OCI-LY3 (cell line): ENCODE data around the gene BEAN1.
"Not testable (repeated sequence)": the region's sequence is repeated elsewhere in the genome, so short reads cannot be mapped to it uniquely, and the experiment has no call there.

Experiments used
- H2AFZ ChIP-seq: fragments of 200-600, 300-600 bp; shearing (Covaris generic); 2 replicates; pipeline ENCODE4 v1.6.0; 2014; ENCODE audit warnings: antibody characterized with exemption, low read depth, low read length
- H3K27ac ChIP-seq: fragments of 200-600, 300-600 bp; sonication (generic); 2 replicates; pipeline ENCODE4 v1.5.1; 2014; ENCODE audit warnings: mild to moderate bottlenecking, low read length, moderate library complexity, mixed read lengths
- H3K27me3 ChIP-seq: fragments of 200-600, 300-600 bp; sonication (generic); 2 replicates; pipeline ENCODE4 v1.6.1; 2014; ENCODE audit warnings: low read depth, low read length, mixed read lengths
- H3K36me3 ChIP-seq: fragments of 200-600, 300-600 bp; sonication (generic); replicated peaks from 2 replicates; pipeline ENCODE3; 2014; ENCODE audit warnings: low read depth, low read length, mixed read lengths
- H3K4me1 ChIP-seq: fragments of 300-600, 200-600 bp; sonication (generic); 2 replicates; pipeline ENCODE4 v1.6.1; 2014; ENCODE audit warnings: low read length, mixed read lengths
- H3K4me2 ChIP-seq: fragments of 200-600, 300-600 bp; sonication (generic); 2 replicates; pipeline ENCODE4 v1.6.1; 2014; ENCODE audit warnings: low read length, mixed read lengths
- H3K4me3 ChIP-seq: fragments of 300-600, 200-600 bp; sonication (generic); 2 replicates; pipeline ENCODE4 v1.5.1; 2014; ENCODE audit warnings: antibody characterized with exemption, mild to moderate bottlenecking, low read length, moderate library complexity
- H3K79me2 ChIP-seq: fragments of 300-600, 200-600 bp; shearing (Covaris generic); 2 replicates; pipeline ENCODE4 v1.6.1; 2014; ENCODE audit warnings: mild to moderate bottlenecking, low read length, mixed read lengths
- H3K9ac ChIP-seq: fragments of 300-600, 200-600 bp; shearing (Covaris generic); 2 replicates; pipeline ENCODE4 v1.6.0; 2014; ENCODE audit warnings: mild to moderate bottlenecking, low read length, moderate library complexity
- H3K9me3 ChIP-seq: fragments of 200-600, 300-600 bp; shearing (Covaris generic); 2 replicates; pipeline ENCODE4 v1.6.1; 2014; ENCODE audit warnings: low read length, mixed read lengths; ENCODE audit not compliant: insufficient read depth
- H4K20me1 ChIP-seq: fragments of 200-600, 300-600 bp; sonication (generic); 2 replicates; pipeline ENCODE4 v1.6.1; 2016; ENCODE audit warnings: low read length, mixed read lengths; ENCODE audit not compliant: insufficient read depth
- EZH2phosphoT487 ChIP-seq: fragments of 200-600 bp; shearing (Covaris generic); IDR thresholded peaks from 2 replicates; pipeline ENCODE4 v1.6.1; 2018; ENCODE audit warnings: antibody characterized with exemption, mixed run types, low read depth
- TF ChIP-seq, protein P1 (sequence below): fragments of 200-600, 300-600 bp; sonication (generic); IDR thresholded peaks from 2 replicates; pipeline ENCODE4 v1.5.1; 2014; ENCODE audit warnings: antibody characterized with exemption, low read length, low read depth

Gene BEAN1

DNA sequence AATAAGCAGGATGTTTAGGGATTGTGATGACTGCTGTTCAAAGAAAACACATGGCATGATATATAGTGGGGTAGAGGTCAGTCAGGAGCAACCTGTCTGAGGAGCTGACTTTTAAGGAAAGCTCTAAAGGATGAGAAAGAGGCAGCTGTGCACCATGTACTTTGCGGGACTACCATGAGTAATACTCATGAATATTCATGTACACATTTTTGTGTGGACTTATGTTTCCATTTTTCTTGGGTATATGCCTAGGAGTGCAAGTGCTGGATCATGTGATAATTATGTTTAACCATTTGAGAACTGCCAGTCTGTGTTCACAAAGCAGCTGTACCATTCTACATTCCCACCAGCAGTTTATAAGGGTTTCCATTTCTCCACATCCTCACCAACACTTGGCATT lies 35.8 kb downstream of the BEAN1 start:
- Histone ChIP-seq H3K27me3 (peaks cover 46% of the 10 kb centered on the region), H3K4me3 (no peak overlapping the region), H2AFZ (no peak overlapping the region), H3K4me1 (no peaks in the 10 kb centered on the region), H3K36me3 (no peaks in the 10 kb centered on the region), H3K27ac (no peak overlapping the region), H3K9ac (no peak overlapping the region), H3K4me2 (no peak overlapping the region), H4K20me1 (no peaks in the 10 kb centered on the region), H3K79me2 (no peaks in the 10 kb centered on the region), H3K9me3 (no peaks in the 10 kb centered on the region)
- TF ChIP-seq, protein P1, sequence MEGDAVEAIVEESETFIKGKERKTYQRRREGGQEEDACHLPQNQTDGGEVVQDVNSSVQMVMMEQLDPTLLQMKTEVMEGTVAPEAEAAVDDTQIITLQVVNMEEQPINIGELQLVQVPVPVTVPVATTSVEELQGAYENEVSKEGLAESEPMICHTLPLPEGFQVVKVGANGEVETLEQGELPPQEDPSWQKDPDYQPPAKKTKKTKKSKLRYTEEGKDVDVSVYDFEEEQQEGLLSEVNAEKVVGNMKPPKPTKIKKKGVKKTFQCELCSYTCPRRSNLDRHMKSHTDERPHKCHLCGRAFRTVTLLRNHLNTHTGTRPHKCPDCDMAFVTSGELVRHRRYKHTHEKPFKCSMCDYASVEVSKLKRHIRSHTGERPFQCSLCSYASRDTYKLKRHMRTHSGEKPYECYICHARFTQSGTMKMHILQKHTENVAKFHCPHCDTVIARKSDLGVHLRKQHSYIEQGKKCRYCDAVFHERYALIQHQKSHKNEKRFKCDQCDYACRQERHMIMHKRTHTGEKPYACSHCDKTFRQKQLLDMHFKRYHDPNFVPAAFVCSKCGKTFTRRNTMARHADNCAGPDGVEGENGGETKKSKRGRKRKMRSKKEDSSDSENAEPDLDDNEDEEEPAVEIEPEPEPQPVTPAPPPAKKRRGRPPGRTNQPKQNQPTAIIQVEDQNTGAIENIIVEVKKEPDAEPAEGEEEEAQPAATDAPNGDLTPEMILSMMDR, result no peak
- no peak for TF ChIP-seq EZH2phosphoT487

DNA sequence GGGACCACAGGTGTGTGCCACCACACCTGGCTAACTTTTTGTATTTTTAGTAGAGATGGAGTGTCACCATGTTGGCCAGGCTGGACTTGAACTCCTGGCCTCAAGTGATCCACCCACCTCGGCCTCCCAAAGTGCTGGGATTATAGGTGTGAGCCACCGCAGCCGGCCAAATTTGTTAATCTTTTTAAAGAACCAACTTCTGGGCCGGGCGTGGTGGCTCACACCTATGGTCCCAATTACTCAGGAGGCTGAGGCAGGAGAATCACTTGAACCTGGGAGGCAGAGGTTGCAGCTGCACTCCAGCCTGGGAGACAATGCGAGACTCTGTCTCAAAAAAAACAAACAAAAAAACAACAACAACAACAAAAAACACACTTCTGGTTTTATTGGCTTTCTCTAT lies 38.9 kb downstream of the BEAN1 start:
- H4K20me1 ChIP-seq, H2AFZ ChIP-seq, H3K9ac ChIP-seq, H3K36me3 ChIP-seq, H3K4me3 ChIP-seq, H3K79me2 ChIP-seq, H3K4me1 ChIP-seq, H3K4me2 ChIP-seq, H3K9me3 ChIP-seq, H3K27ac ChIP-seq: not testable (repeated sequence)
- peaks cover 24% of the 10 kb centered on the region for H3K27me3 ChIP-seq

DNA sequence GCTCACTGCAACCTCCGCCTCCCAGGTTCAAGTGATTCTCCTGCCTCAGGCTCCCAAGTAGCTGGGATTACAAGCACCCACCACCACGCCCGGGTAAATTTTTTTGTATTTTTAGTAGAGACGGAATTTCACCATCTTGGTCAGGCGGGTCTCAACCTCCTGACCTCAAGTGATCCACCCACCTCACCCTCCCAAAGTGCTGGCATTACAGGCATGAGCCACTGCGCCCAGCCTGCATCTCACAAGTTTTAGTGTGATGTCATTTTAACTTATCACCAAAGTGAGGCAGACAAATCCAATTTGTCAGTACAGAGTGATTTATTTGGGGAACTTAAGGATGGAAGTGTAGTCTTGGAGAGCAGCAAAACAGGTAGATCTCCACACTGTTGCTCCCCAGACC lies 39.5 kb downstream of the BEAN1 start:
- not testable (repeated sequence) for H2AFZ ChIP-seq, H3K4me2 ChIP-seq, H3K4me1 ChIP-seq, H3K9me3 ChIP-seq, H3K79me2 ChIP-seq, H3K36me3 ChIP-seq, H3K27ac ChIP-seq, H3K4me3 ChIP-seq, H3K9ac ChIP-seq, H4K20me1 ChIP-seq
- peaks cover 22% of the 10 kb centered on the region for H3K27me3 ChIP-seq

DNA sequence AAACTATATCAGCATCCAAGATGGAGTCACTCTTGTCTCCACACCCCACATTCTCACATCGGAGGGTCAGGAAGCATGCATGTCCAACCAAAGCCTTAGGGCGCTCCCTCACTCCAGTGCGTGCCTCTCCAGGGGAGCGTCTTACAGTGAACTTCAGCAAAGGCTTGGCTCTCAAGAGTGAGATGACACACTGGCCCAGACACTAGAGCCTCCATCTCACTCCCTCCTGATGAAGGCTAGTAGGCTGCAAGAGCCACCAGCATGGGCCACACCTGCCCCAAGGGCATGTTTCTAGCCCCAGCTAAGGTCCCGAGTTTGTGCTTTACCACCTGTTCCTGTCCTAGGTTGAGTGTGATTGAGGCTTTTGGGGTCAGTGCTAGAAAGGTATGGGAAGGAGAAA lies 40.5 kb downstream of the BEAN1 start:
- Histone ChIP-seq H3K4me1 (no peaks in the 10 kb centered on the region), H3K27ac (no peak overlapping the region), H3K9ac (no peak overlapping the region), H3K9me3 (no peaks in the 10 kb centered on the region), H2AFZ (no peak overlapping the region), H3K27me3 (peaks cover 16% of the 10 kb centered on the region), H4K20me1 (no peaks in the 10 kb centered on the region), H3K36me3 (no peaks in the 10 kb centered on the region), H3K79me2 (no peaks in the 10 kb centered on the region), H3K4me2 (no peak overlapping the region), H3K4me3 (no peak overlapping the region)
- no peak for TF ChIP-seq EZH2phosphoT487
- TF ChIP-seq, protein P1, result no peak

DNA sequence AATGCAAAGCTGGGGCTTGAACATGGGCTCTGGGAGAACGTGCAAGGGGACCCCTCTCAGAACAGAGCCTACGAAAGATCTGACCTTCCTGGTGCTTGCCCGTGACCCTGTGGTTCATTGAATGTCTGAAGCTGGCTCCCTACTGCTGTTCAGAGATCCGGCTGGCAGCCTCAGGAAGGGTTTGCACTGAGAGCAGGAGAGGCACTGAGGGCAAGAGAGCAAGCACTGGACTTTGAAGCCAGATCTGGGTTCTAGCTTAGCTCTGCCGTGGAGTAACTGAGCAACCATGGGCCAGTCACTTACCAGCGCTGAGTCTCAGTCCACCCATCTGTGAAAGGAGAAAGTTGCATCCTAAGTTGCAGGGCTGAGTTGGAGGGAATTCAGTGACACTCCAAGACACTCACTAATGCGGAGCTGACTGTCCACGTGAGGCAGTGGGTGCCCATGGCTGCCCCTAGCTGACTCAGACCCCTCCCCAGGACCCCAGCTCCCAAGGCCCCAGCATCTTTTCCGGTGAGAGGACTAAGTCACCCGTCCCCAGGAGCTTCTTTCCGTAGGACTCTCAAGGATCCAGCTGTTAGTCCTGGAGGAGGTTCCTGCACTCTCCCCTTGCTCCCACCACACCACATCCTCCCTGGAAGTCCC lies 41.3 kb downstream of the BEAN1 start:
- no peak overlapping the region for H3K4me2 ChIP-seq
- no peak overlapping the region for H2AFZ ChIP-seq
- no peaks in the 10 kb centered on the region for H3K79me2 ChIP-seq
- TF ChIP-seq EZH2phosphoT487, result no peak
- TF ChIP-seq, protein P1, result no peak
- no peaks in the 10 kb centered on the region for H4K20me1 ChIP-seq
- H3K9me3 ChIP-seq, result no peaks in the 10 kb centered on the region
- H3K9ac ChIP-seq, result no peak overlapping the region
- no peaks in the 10 kb centered on the region for H3K4me1 ChIP-seq
- H3K4me3 ChIP-seq, result no peak overlapping the region
- H3K27ac ChIP-seq, result no peak overlapping the region
- peaks cover 8% of the 10 kb centered on the region for H3K27me3 ChIP-seq
- H3K36me3 ChIP-seq, result no peaks in the 10 kb centered on the region
